T-helper 2 cell treated with Interferon-gamma antibody and Interleukin-4, amounts not matched to agents 5 μg/mL and 100 μg/mL, for 36 hours (primary cell): Measurements from ENCODE around the gene TXN2.

Experiments used
- DNase-seq: peaks from one replicate; pipeline ENCODE4 v3.0.0; 2021; ENCODE audit warnings: low spot score
- H3K27ac Mint-ChIP-seq: one replicate; pipeline ENCODE4 v1.8.0; 2021; ENCODE audit warnings: mild to moderate bottlenecking, mixed read lengths
- H3K27me3 Mint-ChIP-seq: one replicate; pipeline ENCODE4 v1.8.0; 2021; ENCODE audit warnings: low read depth, mixed read lengths
- H3K36me3 Mint-ChIP-seq: one replicate; pipeline ENCODE4 v1.8.0; 2021; ENCODE audit warnings: low read depth, mixed read lengths
- H3K4me1 Mint-ChIP-seq: one replicate; pipeline ENCODE4 v1.8.0; 2021; ENCODE audit warnings: low read depth, mixed read lengths
- H3K4me3 Mint-ChIP-seq: one replicate; pipeline ENCODE4 v1.8.0; 2022; ENCODE audit warnings: mild to moderate bottlenecking, moderate library complexity, mixed read lengths
- H3K9me3 Mint-ChIP-seq: one replicate; pipeline ENCODE4 v1.8.0; 2021; ENCODE audit warnings: mixed read lengths

Gene TXN2

DNA sequence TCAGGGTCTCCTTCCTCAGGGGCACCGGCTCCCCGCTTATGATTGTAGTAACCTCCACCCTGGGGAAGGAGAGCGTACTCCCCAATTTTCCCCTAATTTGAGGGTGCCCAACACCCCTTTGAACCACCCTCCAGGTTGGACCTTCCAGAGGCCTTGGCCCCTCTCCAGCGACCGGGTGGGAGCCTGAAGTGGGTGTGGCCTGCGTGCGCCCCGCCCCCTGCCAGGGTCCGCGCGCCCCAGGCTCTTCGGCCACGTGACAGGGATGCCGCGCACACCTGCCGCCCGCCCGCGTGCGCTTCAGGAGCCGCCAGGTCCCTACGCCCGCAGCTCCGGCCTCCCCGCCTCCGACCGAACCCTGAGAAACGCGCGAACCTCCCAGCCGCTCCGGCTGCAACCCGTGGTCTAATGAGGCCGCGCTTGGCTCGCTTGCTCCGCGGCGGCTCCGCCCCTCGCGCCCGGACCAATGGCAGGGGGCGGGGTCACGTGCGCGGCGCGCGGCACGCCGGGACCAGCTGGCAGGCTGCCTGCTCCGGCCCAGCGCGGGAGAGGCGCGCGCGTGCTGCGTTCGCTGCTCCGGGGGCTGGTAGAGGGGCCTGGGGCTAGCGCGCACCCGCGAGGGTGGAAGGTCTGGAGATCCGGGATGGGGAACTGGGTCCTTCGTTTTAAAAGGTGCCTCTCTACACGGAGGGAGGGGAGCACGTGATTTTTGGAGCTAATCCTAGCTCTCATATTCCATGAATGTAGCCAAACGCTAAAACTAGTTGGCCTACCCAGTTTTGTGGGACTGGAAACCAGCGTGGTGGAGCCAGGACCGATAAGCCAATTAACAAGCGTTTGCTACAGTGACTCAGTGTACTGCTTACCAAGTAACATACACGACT, 25.4 kb upstream of the TXN2 start, which contains the start of gene FOXRED2:
Gene FOXRED2, minus strand, starts transcription at position 404 of the 881 bp plus-strand sequence. CDS start 618 bp downstream, outside the sequence.
- Mint-ChIP-seq H3K27ac (peak within 1 kb of the TSS; percentile 82), H3K27me3 (no peaks in the 10 kb centered on the region), H3K36me3 (peaks cover 22% of the 10 kb centered on the region), H3K4me3 (peak within 1 kb of the TSS; percentile 70), H3K4me1 (peaks cover 9% of the 10 kb centered on the region), H3K9me3 (no peaks in the 10 kb centered on the region)
- DNase-seq, result peak; percentile 92

DNA sequence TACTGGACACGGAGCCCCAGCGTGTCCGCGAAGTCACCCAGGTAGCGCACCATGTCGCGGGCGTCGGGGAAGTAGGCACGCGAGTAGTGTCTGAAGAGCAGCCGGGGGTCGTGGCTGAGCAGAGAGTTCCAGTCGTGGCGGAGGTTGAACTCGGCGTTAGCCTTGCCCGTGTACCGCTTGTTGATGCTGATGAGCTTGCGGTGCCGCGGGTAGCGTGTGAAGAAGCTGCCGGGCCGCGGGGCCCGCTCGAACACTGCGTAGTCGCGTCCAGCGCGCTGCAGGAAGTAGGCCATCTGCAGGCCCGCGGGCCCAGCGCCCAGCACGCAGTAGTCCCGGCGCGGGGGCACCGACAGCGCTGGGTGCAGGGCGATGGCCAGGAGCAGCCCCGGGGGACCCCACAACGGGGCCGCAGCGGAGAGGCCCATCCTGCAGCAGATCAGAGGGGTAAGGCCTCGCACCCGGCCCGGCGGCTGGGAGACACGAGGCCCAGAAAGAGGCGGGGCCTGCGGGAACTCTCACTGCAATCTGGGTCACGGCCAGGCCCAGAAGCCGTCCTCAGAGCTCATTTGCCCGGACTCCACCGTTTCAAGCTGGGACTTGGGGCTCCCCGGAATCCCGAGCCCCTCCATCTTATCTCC, 24.7 kb upstream of the TXN2 start:
- H3K9me3 Mint-ChIP-seq, result no peaks in the 10 kb centered on the region
- H3K27me3 Mint-ChIP-seq, result no peaks in the 10 kb centered on the region
- peaks cover 7% of the 10 kb centered on the region for H3K4me1 Mint-ChIP-seq
- peaks cover 17% of the 10 kb centered on the region for H3K36me3 Mint-ChIP-seq
- no peak for DNase-seq
- H3K27ac Mint-ChIP-seq, result no peak overlapping the region
- H3K4me3 Mint-ChIP-seq, result peak overlapping the region; percentile 70

- H3K36me3 Mint-ChIP-seq, result peaks cover 6% of the 10 kb centered on the region
- H3K4me1 Mint-ChIP-seq, result peaks cover 2% of the 10 kb centered on the region
- H3K9me3 Mint-ChIP-seq, result no peaks in the 10 kb centered on the region
- H3K27me3 Mint-ChIP-seq, result no peaks in the 10 kb centered on the region
- no peak overlapping the region for H3K4me3 Mint-ChIP-seq
- H3K27ac Mint-ChIP-seq, result no peak overlapping the region
- DNase-seq, result no peak
Observed at GRCh38 chr22:36497910-36498665, 16.6 kb upstream of the TXN2 start.

- H3K36me3 Mint-ChIP-seq, result peaks cover 14% of the 10 kb centered on the region
- H3K27ac Mint-ChIP-seq, result no peak overlapping the region
- no peak overlapping the region for H3K4me3 Mint-ChIP-seq
Observed at GRCh38 chr22:36493690-36494110, 12.3 kb upstream of the TXN2 start.

GRCh38 chr22:36492109-36492508, 10.7 kb upstream of the TXN2 start:
- H3K9me3 Mint-ChIP-seq, result no peaks in the 10 kb centered on the region
- no peak for DNase-seq
- H3K36me3 Mint-ChIP-seq, result peaks cover 14% of the 10 kb centered on the region
- H3K27me3 Mint-ChIP-seq, result no peaks in the 10 kb centered on the region
- H3K27ac Mint-ChIP-seq, result peak overlapping the region; percentile 62
- no peak overlapping the region for H3K4me3 Mint-ChIP-seq
- peaks cover 4% of the 10 kb centered on the region for H3K4me1 Mint-ChIP-seq

More at GRCh38 chr22:36493690-36494110, 12.3 kb upstream of the TXN2 start:
- no peaks in the 10 kb centered on the region for H3K27me3 Mint-ChIP-seq
- H3K9me3 Mint-ChIP-seq, result no peaks in the 10 kb centered on the region
- DNase-seq, result no peak
- H3K4me1 Mint-ChIP-seq, result peaks cover 4% of the 10 kb centered on the region

- Mint-ChIP-seq H3K9me3 (no peaks in the 10 kb centered on the region), H3K4me3 (no peak overlapping the region), H3K4me1 (peaks cover 4% of the 10 kb centered on the region), H3K27me3 (no peaks in the 10 kb centered on the region), H3K27ac (no peak overlapping the region), H3K36me3 (peaks cover 23% of the 10 kb centered on the region)
- DNase-seq, result no peak
Observed at GRCh38 chr22:36491155-36491554, 9.7 kb upstream of the TXN2 start.

GRCh38 chr22:36486619-36487384, 5.4 kb upstream of the TXN2 start:
- Mint-ChIP-seq H3K27me3 (no peaks in the 10 kb centered on the region), H3K9me3 (no peaks in the 10 kb centered on the region), H3K36me3 (peaks cover 18% of the 10 kb centered on the region), H3K4me1 (peaks cover 4% of the 10 kb centered on the region), H3K4me3 (no peak overlapping the region), H3K27ac (no peak overlapping the region)
- DNase-seq, result peak; percentile 32

DNA sequence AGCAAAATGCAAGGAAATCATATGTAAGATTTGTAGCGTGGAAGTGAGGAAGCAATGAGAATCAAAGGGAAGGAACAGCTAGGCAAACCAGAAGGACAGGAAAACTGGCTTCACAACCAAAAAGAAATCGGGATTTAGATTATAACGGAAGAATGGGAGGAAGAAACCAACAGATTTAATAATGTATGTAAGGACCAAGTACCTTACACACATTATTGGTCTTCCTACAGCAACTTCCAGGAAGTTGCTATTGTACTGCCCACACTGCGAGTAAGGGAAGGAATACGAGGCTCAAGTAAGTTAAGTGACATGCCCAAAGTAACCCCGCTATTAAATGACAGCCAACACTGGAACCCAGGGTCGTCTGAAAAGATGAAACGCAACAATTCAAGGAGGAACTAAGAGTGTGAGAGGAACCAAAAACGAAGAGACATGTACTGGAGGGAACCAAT, 473 bp downstream of the TXN2 start:
- DNase-seq, result no peak
- Mint-ChIP-seq H3K27me3 (no peaks in the 10 kb centered on the region), H3K27ac (peak overlapping the region; percentile 92), H3K9me3 (no peaks in the 10 kb centered on the region), H3K4me1 (peaks cover 11% of the 10 kb centered on the region), H3K36me3 (peaks cover 22% of the 10 kb centered on the region), H3K4me3 (peak overlapping the region; percentile 95)

DNA sequence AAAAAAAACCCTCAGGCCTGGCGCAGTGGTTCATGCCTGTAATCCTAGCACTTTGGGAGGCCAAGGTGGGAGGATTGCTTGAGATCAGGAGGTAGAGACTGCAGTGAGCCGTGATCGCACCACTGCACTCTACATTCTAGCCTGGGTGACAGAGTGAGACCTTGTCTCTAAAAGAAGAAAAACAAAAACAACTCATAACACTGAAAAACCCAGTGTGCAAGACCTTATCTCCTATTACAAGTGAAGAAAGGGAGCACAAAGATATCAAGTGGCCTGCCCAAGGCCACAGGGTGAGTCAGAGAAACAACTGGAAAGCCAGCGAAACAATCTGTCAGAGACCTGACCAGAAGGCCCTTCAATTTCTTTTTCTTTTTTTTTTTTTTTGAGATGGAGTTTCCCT, 2.5 kb downstream of the TXN2 start:
- Mint-ChIP-seq H3K9me3 (no peaks in the 10 kb centered on the region), H3K4me3 (no peak overlapping the region), H3K27me3 (no peaks in the 10 kb centered on the region), H3K4me1 (peaks cover 11% of the 10 kb centered on the region), H3K36me3 (peaks cover 36% of the 10 kb centered on the region), H3K27ac (no peak overlapping the region)
- DNase-seq, result no peak

- Mint-ChIP-seq H3K4me1 (peaks cover 5% of the 10 kb centered on the region), H3K36me3 (peaks cover 40% of the 10 kb centered on the region), H3K9me3 (no peaks in the 10 kb centered on the region), H3K27ac (no peak overlapping the region), H3K4me3 (no peak overlapping the region), H3K27me3 (no peaks in the 10 kb centered on the region)
- DNase-seq, result no peak
Observed at GRCh38 chr22:36475341-36475740, 6.1 kb downstream of the TXN2 start.

DNA sequence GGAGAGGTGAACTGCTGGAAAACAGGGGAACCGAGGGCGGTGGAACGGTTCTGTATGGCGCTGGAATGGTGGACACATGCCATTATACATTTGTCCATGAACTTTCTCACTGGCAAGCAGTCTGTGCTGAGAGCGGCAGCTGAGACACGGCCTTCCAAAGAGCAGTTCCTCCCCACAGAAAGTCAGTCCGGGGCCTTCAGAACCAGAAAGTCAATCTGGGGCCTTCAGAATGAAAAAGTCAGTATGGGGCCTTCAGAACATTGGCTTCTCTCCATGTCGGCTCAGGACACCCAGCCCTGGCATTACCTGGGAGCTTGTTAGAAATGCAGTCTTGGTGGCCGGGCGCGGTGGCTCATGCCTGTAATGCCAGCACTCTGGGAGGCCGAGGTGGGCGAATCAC, 8.8 kb downstream of the TXN2 start:
- no peaks in the 10 kb centered on the region for H3K27me3 Mint-ChIP-seq
- H3K9me3 Mint-ChIP-seq, result no peaks in the 10 kb centered on the region
- no peak for DNase-seq
- peaks cover 33% of the 10 kb centered on the region for H3K36me3 Mint-ChIP-seq
- peaks cover 13% of the 10 kb centered on the region for H3K4me1 Mint-ChIP-seq
- H3K27ac Mint-ChIP-seq, result no peak overlapping the region
- no peak overlapping the region for H3K4me3 Mint-ChIP-seq

DNA sequence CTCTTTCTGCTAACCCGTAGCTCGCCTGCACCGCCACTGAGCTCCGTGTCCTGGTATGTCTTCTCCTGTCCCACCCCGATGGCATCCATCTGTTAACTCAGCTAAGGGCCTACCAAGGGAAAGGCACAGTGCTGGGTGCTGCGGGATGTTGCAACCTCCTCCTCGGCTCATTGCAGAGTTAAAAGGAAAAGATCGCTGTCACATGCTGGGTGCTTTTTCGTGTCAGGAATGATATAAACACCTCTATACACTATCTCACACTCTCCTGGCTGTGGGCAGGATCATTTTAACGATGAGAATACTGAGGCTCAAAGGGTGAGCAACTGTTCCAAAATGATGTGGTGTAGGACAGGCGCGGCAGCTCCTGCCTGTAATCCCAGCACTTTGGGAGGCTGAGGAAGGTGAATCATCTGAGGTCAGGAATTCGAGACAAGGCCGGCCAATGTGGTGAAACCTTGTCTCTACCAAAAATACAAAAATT, 10.1 kb downstream of the TXN2 start:
- no peak overlapping the region for H3K27ac Mint-ChIP-seq

GRCh38 chr22:36470994-36471331, 10.5 kb downstream of the TXN2 start:
- Mint-ChIP-seq H3K4me3 (no peak overlapping the region), H3K4me1 (peaks cover 21% of the 10 kb centered on the region), H3K27ac (no peak overlapping the region), H3K36me3 (peaks cover 30% of the 10 kb centered on the region), H3K9me3 (no peaks in the 10 kb centered on the region), H3K27me3 (no peaks in the 10 kb centered on the region)
- no peak for DNase-seq

More for the DNA sequence above, 10.1 kb downstream of the TXN2 start:
- Mint-ChIP-seq H3K36me3 (peaks cover 32% of the 10 kb centered on the region), H3K4me1 (peaks cover 21% of the 10 kb centered on the region), H3K9me3 (no peaks in the 10 kb centered on the region), H3K27me3 (no peaks in the 10 kb centered on the region), H3K4me3 (no peak overlapping the region)
- DNase-seq, result no peak
